HG03159 (cell line): ENCODE measurements around the gene CSDE1.

Experiments
- ATAC-seq: cut with Tn5 transposase; IDR thresholded peaks from one replicate; pipeline ENCODE4 v1.9.1; 2021; ENCODE audit warnings: mild to moderate bottlenecking, moderate library complexity; ENCODE audit not compliant: unreplicated experiment

Gene CSDE1

GRCh38 chr1:114750780-114751179 lies 7.0 kb downstream of the CSDE1 start:
- no peak for ATAC-seq

DNA sequence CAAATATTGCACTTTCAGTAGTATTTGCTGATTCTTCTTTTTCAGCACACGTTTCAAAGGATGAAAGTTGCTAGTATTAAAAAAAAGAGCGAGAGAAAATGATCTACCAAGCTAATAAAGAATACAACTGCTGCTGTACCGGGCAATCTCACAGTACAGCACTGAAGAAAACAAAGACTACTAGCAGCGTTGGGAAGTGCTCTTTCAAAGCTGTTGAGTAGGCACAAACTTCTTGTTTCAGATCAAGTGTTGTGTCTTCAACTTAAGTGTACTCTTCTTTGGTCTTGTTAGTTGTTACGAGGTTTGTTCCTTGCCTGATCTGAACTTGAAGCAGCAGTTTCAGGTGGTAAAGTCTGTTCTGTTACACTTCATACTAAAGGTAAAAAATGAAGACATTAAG lies 7.9 kb downstream of the CSDE1 start:
- no peak for ATAC-seq

GRCh38 chr1:114746450-114747121 lies 11.2 kb downstream of the CSDE1 start:
- no peak for ATAC-seq

DNA sequence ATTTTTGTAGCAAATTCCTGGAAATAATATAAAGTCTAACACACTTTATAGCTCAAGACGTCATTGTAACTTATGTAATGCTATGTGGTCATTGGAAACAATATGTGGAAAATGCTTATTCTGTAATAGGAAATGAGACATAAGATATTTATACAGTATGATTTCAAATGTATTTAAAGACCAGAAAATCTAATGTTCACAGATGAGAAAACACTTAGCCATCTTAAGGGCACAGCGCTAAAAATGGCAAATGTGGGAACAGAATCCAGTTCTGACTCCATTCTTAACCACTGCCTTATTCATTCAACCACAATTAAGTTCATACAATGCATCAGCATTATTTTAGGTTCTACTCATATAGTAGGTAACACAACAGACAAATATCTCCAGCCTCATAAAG lies 12.5 kb downstream of the CSDE1 start:
- no peak for ATAC-seq

GRCh38 chr1:114741963-114742746 lies 15.6 kb downstream of the CSDE1 start:
- no peak for ATAC-seq

DNA sequence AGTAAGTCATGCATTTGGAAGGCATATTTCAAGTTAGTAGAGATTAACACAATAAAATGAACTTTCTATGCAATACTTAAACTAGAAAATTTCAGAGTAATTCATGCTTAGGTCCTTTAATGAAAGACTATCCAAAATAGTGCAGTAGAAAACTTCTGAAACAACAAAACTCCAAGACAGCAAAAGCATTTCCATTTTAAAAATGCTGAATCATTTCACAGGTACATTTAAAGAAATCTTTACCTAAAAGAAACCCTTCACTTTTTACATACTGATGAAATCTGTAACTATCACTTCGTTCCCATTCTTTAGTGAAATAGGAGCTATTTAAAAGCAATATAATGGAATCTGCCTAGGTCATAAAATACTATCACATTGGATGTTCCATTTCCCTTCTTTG lies 17.5 kb downstream of the CSDE1 start:
- ATAC-seq = no peak

DNA sequence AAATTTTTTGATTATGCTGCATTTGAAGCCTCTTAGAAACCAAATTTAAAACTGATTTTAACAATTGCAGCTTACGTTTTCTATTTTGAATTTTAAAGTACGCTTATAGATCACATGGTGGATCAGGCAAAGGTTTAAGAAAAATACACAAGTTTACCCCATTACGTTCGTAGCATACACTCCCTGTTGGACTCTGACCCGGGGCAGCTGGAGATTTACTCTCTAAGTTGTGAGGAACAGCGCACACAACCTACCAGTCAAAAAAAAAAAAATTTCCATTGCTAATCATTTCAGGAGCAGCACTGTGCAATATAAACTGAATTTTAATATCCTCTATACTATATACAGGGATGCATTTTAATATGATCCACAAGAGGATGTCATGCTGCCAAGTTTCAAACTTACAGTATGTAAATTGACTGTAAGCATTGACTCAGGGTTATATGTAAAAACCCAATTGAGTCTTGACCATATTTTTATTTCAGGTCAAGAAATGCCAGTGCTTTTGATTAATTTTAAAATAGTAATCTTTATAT lies 20.4 kb downstream of the CSDE1 start:
- no peak for ATAC-seq

DNA sequence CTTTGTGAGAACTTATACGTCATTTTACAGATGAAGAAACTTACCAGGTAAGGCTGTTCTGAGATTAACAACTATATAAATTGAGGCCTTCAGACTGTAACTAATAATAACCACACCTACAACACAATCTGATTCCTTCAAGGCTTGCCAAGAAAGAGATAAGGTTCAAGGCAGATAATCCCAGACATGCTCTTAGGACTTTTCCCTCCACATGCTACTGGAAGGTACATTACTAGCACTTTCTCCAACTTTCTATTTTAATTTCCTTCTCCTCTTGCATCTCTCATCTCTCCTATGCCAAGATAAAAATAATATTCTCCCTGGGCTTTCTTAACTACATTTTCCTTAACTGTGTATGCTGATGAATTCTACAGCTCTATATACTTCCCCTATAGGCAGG lies 22.3 kb downstream of the CSDE1 start:
- no peak for ATAC-seq

DNA sequence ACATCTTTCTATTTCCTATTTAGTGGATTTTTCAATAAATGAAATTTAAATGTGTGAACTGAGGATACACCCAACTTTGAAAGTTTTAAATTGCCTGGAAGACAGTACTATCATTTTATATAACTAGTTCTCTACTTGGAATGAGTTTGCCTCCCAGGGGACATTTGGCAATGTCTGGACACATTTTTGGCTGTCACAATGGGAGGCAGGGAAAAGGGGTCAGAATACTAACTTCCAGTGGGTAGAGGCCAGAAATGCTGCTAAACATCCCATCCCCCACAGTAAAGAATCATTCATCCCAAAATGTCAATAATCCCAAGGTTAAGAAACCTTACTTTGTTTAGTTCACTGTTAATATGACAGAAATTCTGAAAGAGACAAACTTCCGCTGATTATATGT lies 28.0 kb downstream of the CSDE1 start:
- no peak for ATAC-seq

GRCh38 chr1:114728553-114728952 lies 29.2 kb downstream of the CSDE1 start:
- no peak for ATAC-seq

DNA sequence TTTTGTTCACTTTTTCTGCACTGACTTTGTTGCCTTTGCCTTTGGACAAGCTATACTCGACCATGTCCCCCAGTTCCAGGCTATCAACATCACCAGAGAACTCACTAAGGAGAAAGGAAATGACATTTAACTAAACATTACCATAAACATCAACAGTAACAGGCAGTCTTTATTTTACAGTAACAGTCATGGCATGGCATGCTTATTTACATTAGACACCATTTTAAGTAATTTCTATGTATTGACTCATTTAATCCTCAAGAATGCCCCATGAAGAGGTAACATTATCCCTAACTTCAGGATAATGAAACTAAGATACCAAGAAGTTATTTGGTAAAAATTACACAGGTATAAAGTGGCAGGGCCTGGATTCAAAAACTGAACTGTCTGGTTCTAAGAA lies 32.6 kb downstream of the CSDE1 start:
- no peak for ATAC-seq

DNA sequence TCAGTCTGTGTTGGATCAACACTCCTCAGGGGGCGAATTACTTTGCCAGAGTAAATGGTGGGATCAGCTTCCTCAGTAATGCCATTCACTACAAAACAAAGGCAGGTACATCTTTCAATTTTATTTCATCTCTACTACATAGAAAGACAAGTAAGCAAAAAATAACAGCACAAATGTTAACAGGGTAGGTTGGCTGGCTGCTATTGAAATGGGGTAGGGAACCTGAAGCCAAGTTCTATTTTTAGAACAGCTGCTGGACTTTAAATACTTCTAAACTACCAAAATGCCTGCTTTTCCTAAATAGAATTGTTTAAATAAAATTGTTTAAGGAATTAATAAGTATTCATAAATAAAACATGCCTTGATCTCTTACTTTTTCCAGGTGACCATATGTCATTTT lies 33.9 kb downstream of the CSDE1 start:
- no peak for ATAC-seq

DNA sequence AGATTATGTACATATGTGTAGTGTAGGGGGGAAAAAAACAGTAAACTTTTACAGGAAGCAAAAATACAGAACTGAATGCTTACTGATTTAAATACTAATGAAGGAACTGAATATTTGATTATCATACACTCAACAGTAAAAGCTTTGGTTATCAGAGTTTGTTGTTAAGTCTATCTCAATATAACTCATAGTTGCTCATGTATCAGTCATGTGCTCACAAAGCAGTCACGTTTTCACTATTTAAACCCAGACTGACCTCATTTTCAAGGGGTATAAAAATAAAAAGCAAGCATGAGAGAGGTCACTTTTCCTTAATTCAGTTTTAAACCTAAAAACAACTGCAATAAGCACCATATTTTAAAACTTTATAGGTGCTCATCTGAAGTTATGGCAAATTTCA lies 34.3 kb downstream of the CSDE1 start:
- no peak for ATAC-seq

GRCh38 chr1:114720492-114720891 lies 37.3 kb downstream of the CSDE1 start:
- ATAC-seq = no peak

- ATAC-seq = no peak
Measured at GRCh38 chr1:114719424-114719787, 38.4 kb downstream of the CSDE1 start.

- no peak for ATAC-seq
Measured at GRCh38 chr1:114718661-114719423, 38.9 kb downstream of the CSDE1 start.

DNA sequence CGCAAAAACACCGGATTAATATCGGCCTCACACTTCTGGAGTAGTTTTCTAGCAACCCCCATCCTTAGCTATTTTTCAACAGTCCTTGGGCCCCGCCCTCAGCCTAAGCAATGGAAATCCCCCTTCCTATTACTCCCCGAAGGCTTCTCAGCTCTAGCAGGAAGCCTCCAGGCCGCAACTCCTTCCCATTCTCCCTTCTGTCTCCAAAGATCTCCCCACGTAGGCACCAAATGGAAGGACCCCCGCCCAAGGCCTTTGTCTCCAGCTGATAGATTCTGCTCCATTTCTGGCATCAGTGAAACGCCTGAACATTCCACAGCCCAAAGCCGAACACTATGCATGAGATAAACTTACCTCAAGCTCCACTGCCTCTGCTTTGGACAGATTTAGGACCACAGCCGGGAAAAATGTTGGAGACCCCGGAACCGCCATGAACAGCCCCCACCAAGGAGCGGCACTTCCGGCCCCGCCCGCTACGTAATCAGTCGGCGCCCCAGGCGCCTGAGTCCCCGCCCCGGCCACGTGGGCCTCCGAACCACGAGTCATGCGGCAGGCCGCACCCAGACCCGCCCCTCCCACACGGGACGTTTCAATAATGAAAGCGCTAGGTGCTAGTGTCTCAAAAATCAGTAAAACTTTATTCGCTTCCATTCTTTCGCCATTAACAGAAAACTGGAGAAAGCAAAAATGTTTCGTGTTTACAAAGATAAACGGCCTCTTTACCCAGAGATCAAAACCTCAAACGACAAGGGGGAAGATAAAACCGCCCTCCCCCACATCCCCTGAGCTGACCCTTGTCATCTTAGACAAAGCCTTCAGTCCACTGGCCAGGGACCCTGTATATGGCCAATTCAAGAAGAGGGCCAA lies 41.2 kb downstream of the CSDE1 start, which contains the start of gene NRAS:
Gene NRAS, minus strand, starts transcription at position 468 of the 867 bp plus-strand sequence. CDS start 611 bp downstream, outside the sequence.
- ATAC-seq = peak; percentile 95

DNA sequence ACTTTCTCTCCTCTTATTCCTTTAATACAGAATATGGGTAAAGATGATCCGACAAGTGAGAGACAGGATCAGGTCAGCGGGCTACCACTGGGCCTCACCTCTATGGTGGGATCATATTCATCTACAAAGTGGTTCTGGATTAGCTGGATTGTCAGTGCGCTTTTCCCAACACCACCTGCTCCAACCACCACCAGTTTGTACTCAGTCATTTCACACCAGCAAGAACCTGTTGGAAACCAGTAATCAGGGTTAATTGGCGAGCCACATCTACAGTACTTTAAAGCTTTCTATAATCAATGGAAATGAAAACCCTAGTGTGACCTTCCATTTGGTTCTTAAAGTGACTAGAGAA lies 41.9 kb downstream of the CSDE1 start:
- no peak for ATAC-seq

GRCh38 chr1:114712977-114713376 lies 44.8 kb downstream of the CSDE1 start:
- ATAC-seq = no peak

GRCh38 chr1:114710360-114710759 lies 47.4 kb downstream of the CSDE1 start:
- no peak for ATAC-seq

GRCh38 chr1:114707604-114708003 lies 50.2 kb downstream of the CSDE1 start:
- ATAC-seq = no peak
